Esophagus squamous epithelium (tissue), 5 donors: Measurements from ENCODE around the gene RELN. TPM values are rescaled to one million over a fixed set of nuclear protein-coding genes. Genes with fewer than 3 reads are reported as not detected.

Experiments
- DNase-seq: peaks from one replicate; lab custom pipeline; 2025; lab: John Stamatoyannopoulos, UW
- H3K27ac ChIP-seq, 4 donors: fragments of 200-600 bp; sonication (generic); one replicate each; pipeline ENCODE4 v1.5.1; 2016 to 2019; ENCODE audit warnings: mild to moderate bottlenecking in 1 of 4
- H3K27me3 ChIP-seq, 4 donors: fragments of 200-600 bp; sonication (generic); 1 replicate in 3 of 4; 2 replicates in 1 of 4; pipeline versions ENCODE4 v1.5.1 to v1.6.0; 2017 to 2021; ENCODE audit warnings: antibody characterized with exemption in 1 of 4
- H3K36me3 ChIP-seq, 3 donors: fragments of 200-600 bp; sonication (generic); one replicate each; pipeline ENCODE4 v1.5.1; 2016 to 2019
- H3K4me1 ChIP-seq, 3 donors: fragments of 200-600 bp; sonication (generic); one replicate each; pipeline ENCODE4 v1.5.1; 2017 to 2019
- H3K4me3 ChIP-seq, 4 donors: fragments of 200-600 bp; sonication (generic); 1 replicate in 3 of 4; 2 replicates in 1 of 4; pipeline ENCODE4 v1.5.1; 2016 to 2019; ENCODE audit warnings: mild to moderate bottlenecking in 2 of 4, moderate library complexity in 1 of 4
- H3K9me3 ChIP-seq, 3 donors: fragments of 200-600 bp; sonication (generic); one replicate each; pipeline ENCODE4 v1.5.1; 2016 to 2019
- CTCF ChIP-seq, 6 experiments: fragments of 450-650 bp in 4 of 6; fragments of 200-600 bp in 2 of 6; sonication (generic) in 2 of 6; IDR thresholded peaks; one replicate each; pipeline ENCODE4 v1.5.1; 2016 to 2019; ENCODE audit warnings: antibody characterized with exemption in 6 of 6, mild to moderate bottlenecking in 4 of 6, moderate library complexity in 4 of 6
- POLR2A ChIP-seq, 4 donors: fragments of 450-650 bp; IDR thresholded peaks; one replicate each; pipeline ENCODE4 v1.6.1; 2017; ENCODE audit warnings: antibody characterized with exemption in 4 of 4, mild to moderate bottlenecking in 4 of 4, moderate library complexity in 3 of 4
- WGBS, 2 donors: methylation state at CpG; one replicate each; pipeline ENCODE4 v1.1.5; 2018; 5-methylcytosine and 5-hydroxymethylcytosine counted together
- intact Hi-C: fragments of 100-400 bp; cut with DNase I; formaldehyde crosslinking; loops from one replicate; pipeline ENCODE4 v1.15.0; 2022
- total RNA-seq, 4 donors: library from RNA; depleted of rRNA; stranded (reverse); fragments of >200 nt; gene quantifications; one replicate each; pipeline ENCODE4 v1.1.0, GENCODE V29; 2016
- donor health status: DM: yes; HTN: yes; CAD: no.

RELN gene
- total RNA-seq, 4 donors from 2014 or later: 0.68 to 6.5 (median 1.00) TPM

- Histone ChIP-seq H3K27ac (no peak overlapping the region), H3K4me3 (no peak overlapping the region), H3K4me1 (no peaks in the 10 kb centered on the region), H3K36me3 (no peaks in the 10 kb centered on the region), H3K27me3 (no peaks in the 10 kb centered on the region), H3K9me3 (no peaks in the 10 kb centered on the region)
- WGBS, 2 donors: 46 to 47% methylated on average over 8 of the region's 8 CpGs
- no peak for TF ChIP-seq POLR2A (IDR thresholded peaks at IDR 0.05)
- TF ChIP-seq CTCF (IDR thresholded peaks at IDR 0.05): no peak
- DNase-seq: no peak
- intact Hi-C loops: no loop called here
Measured at GRCh38 chr7:103919272-103919868, 70.1 kb downstream of the RELN start.

GRCh38 chr7:103918631-103919271 lies 70.7 kb downstream of the RELN start:
- TF ChIP-seq CTCF (IDR thresholded peaks at IDR 0.05) (no peak), POLR2A (IDR thresholded peaks at IDR 0.05) (no peak)
- WGBS, 2 donors: 60 to 68% methylated on average over 5 of the region's 5 CpGs
- no peak overlapping the region for H3K4me3 ChIP-seq
- no peaks in the 10 kb centered on the region for H3K36me3 ChIP-seq
- intact Hi-C loops: no loop called here
- no peak for DNase-seq
- H3K27ac ChIP-seq: no peak overlapping the region
- H3K4me1 ChIP-seq: no peaks in the 10 kb centered on the region
- H3K27me3 ChIP-seq: no peaks in the 10 kb centered on the region
- no peaks in the 10 kb centered on the region for H3K9me3 ChIP-seq

- no peaks in the 10 kb centered on the region for H3K4me1 ChIP-seq
- no peak overlapping the region for H3K27ac ChIP-seq
- 20 to 29% methylated on average over 1 of the region's 1 CpG for WGBS, 2 donors
- no peaks in the 10 kb centered on the region for H3K27me3 ChIP-seq
- H3K4me3 ChIP-seq: no peak overlapping the region
- intact Hi-C loops: no loop called here
- no peaks in the 10 kb centered on the region for H3K9me3 ChIP-seq
- H3K36me3 ChIP-seq: no peaks in the 10 kb centered on the region
- no peak for DNase-seq
- TF ChIP-seq CTCF (IDR thresholded peaks at IDR 0.05) (no peak), POLR2A (IDR thresholded peaks at IDR 0.05) (no peak)
Measured at GRCh38 chr7:103915680-103916357, 73.6 kb downstream of the RELN start.

GRCh38 chr7:103914147-103914899 lies 75.1 kb downstream of the RELN start:
- H3K36me3 ChIP-seq: no peaks in the 10 kb centered on the region
- no peak for DNase-seq
- H3K27me3 ChIP-seq: no peaks in the 10 kb centered on the region
- no peaks in the 10 kb centered on the region for H3K9me3 ChIP-seq
- no peak overlapping the region for H3K4me3 ChIP-seq
- 74 to 81% methylated on average over 6 of the region's 6 CpGs for WGBS, 2 donors
- intact Hi-C loops: no loop called here
- TF ChIP-seq CTCF (IDR thresholded peaks at IDR 0.05) (no peak), POLR2A (IDR thresholded peaks at IDR 0.05) (no peak)
- H3K27ac ChIP-seq: no peak overlapping the region
- no peaks in the 10 kb centered on the region for H3K4me1 ChIP-seq
